ENCODE data around the gene ALK. TPM values are rescaled to one million over a fixed set of nuclear protein-coding genes. Genes with fewer than 3 reads are reported as not detected.

ALK gene
- total RNA-seq, 2 donors from 2014 or later = 0.05 TPM; not detected in 1

DNA sequence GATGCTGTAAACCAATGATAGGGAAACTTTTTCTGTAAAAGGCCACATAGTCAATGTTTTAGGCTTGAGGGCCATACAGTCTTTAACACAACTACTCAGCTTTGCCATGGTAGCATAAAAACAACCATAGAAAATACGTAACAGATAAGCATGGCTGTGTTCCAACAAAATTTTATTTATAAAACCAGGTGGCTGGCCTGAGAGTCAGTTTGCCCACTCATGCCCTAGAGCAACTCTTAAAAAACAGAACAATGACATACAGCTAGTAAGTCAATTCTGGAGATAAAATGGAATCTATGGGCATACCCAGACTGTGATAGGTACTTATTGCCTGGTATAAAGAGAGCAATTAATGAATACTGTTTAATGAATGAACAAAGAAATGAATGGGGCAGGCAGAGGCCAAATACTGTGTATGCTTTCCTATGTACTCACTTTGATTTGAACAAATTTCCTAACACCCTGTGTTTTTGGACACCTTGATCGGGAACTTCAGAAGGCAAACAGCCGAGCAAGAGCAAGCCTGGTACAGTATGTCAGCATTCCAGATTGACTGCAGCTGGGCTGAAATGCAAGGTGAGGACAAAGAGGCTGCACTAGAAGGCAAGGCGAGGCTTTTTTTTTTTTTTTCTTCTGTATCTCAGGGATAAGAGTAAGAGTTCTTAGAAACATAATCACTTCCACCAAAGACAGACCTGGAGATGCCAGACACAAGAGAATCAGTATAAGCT is 490.8 kb downstream of the ALK start:
- no peak for DNase-seq (ENCODE audit: low spot score in 2 of 2)
- ATAC-seq = no peak
- no peaks in the 10 kb centered on the region for H3K36me3 Mint-ChIP-seq
- H3K9me3 Mint-ChIP-seq = no peaks in the 10 kb centered on the region
- no peak overlapping the region for H3K27ac Mint-ChIP-seq

DNA sequence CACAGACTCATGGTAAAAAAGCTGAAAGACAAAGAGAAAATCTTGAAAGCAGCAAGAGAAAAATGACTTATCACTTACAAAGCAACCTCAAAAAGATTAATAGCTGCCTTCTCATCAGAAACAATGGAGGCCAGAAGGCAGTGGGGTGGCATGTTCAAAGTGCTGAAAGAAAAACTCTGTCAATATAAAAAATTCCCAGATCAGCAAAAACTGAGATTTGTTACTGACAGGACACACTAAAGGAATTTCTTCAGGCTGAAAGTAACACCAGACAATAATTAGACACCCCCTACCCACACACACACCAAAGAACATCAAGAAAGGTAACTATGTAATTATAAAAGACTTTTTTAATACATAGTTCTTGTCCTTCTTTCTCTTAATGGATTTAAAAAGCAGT is 495.0 kb downstream of the ALK start:
- DNase-seq (ENCODE audit: low spot score in 2 of 2) (no peak), ATAC-seq (no peak)
- Mint-ChIP-seq H3K36me3 (no peaks in the 10 kb centered on the region), H3K27ac (no peak overlapping the region), H3K9me3 (no peaks in the 10 kb centered on the region)

DNA sequence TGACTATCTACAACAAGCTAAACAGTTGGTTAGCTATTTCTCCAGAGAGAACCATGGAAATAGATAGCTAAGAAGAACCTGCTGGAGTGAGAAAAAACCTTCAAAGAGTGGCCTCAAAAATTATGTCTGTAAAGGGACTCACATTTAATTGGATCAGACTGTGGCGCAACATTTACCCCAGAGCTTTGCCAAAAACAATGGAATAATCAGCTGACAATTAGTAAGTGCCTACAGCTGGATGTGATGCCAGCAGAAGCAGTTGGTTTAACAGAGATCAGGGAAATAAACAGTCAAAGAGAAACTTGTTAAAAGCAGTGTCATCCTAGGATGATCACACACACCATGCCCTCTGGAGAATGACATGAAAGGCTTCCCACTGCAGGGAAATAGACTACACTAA is 495.5 kb downstream of the ALK start:
- H3K27ac Mint-ChIP-seq = no peak overlapping the region
- H3K36me3 Mint-ChIP-seq = no peaks in the 10 kb centered on the region
- no peak for DNase-seq (ENCODE audit: low spot score in 2 of 2)
- no peak for ATAC-seq
- no peaks in the 10 kb centered on the region for H3K9me3 Mint-ChIP-seq

DNA sequence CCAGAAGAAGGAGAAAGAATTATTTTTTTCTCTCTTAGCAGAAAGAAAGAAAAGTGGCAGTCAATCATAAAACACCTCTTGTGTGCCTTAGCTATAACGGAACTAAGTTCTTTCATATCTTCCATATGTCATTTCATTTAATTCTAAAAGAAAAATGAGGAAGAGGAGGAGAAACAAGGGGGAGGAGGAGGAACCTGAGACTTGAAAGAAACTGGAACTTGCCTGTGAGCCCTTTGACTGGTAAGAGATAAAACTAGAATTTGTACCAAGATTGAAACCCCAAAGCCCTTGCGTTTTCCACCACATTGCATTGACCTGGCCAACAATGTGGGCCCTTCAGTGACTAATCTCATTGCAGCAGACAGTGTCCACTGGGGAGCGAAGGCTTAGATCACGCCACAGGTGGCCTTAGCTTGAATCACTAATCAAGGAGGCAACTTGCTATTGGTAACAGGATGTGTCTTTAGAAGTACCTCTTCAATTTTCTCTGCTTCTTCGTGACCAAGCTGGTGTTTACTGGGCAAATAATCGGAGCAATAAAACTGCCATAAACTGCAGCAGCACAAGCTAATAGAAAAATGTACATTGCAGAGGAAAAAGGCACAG is 498.2 kb downstream of the ALK start:
- no peak overlapping the region for H3K27ac Mint-ChIP-seq
- no peak for ATAC-seq
- no peaks in the 10 kb centered on the region for H3K9me3 Mint-ChIP-seq
- H3K36me3 Mint-ChIP-seq = no peaks in the 10 kb centered on the region
- no peak for DNase-seq (ENCODE audit: low spot score in 2 of 2)

DNA sequence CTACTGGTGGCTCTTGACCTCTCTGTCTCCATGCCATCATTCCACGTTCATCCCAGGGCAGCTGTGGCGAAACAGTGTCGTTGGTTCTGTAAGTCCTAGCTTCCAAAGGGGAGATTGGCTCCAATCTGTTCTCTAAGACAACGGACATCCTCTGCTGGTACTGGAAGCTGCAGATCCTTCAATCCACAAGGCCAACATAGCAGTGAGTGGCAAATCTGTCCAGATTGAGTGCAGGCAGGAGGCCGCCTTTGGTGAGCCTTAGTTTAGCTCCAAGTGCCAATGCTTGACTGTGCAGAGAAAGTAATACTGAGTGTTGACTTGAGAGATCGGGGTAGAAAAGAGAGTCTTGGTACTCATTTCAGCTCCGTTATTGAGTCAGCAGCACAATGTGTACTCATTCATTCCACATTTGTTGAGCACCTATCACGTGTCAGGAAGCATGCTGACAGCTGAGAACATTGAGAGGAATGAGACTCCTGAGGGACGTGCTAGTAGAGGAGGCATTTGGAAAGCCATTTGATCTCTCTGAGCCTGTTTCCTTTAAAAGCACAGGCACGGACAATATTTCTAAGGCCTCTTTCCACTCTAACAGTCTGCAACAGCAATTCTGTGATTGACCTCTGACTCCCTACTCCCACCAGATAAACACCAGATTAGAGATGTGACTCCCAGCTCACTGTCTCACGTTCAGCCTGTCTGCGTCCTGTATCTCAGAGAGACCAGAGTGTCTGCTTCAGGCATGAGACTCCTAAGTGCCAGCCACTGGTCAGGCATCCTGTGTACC is 500.2 kb downstream of the ALK start:
- H3K36me3 Mint-ChIP-seq = no peaks in the 10 kb centered on the region
- DNase-seq (ENCODE audit: low spot score in 2 of 2) = no peak
- H3K27ac Mint-ChIP-seq = no peak overlapping the region
- no peak for ATAC-seq
- H3K9me3 Mint-ChIP-seq = no peaks in the 10 kb centered on the region

DNA sequence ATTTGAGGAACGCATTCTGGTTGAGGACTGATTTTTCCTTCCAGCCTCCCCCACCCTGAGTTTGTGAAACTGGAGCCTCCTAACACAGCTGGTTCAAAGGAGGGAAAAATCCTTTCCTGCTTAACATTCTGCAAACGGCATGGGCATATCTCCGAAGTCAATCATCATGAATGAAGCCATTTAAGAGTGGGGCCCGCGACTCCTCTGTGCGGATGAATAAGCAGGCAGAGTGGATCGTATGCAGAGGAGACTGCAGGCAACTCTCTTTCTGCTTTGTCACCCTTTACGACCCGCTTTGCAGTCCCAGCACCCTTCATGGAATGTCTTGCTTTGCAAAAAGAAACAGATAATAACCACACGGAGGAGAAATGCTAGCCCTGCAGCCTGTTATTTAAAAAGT is 500.9 kb downstream of the ALK start:
- Mint-ChIP-seq H3K9me3 (no peaks in the 10 kb centered on the region), H3K27ac (no peak overlapping the region), H3K36me3 (no peaks in the 10 kb centered on the region)
- ATAC-seq (no peak), DNase-seq (ENCODE audit: low spot score in 2 of 2) (no peak)

DNA sequence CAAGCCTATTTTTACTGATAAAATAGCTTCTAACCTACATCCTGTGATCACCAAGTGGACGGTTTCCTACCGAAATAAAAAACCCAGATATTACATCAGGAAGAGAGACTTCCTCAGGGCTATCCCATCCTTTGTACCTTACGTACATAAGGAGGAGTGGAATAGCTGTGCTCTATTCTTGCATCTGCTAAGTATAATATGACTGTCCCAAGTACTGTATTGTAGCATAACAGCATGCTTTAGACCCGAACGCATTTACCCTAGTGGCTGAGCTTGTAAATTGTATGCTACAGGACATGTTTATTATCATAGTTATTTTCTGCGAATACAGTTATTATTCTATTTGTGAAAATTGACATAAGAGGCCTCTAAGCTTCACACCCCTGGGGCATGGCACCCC is 503.8 kb downstream of the ALK start:
- Mint-ChIP-seq H3K9me3 (no peaks in the 10 kb centered on the region), H3K27ac (no peak overlapping the region), H3K36me3 (no peaks in the 10 kb centered on the region)
- DNase-seq (ENCODE audit: low spot score in 2 of 2) (no peak), ATAC-seq (no peak)

DNA sequence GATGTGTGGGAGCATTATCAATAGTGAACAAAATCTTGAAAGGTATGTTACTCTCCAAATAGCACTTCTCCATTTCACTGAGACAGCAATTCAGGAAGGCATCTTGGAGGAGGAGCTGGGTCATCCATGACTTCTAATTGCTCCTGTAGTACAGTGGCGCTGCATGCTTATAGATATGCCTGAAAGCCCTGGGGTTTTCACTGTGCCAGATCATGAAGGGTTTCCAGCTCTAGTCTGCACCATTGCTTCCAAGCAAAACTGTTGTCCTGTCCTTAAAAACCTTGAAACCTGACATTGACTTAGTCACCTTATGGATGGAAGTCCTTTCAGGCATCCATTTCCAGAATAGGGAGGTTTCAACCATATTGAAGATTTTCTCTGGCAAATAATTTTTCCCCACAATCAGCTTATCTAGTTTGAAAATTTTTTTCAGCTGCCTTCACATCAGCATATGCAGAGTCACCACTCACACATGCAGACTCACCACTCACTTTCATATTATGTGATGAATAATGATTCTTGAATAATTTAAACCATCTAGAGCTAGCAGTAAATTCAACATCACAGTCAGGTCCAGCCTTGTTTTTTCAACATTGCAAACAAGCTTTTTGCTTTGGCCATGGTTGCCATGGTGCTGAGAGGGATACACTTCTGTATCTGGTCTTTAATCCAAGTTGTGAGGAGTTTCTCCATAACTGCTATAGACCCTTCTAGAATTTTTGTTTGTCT is 509.0 kb downstream of the ALK start:
- H3K36me3 Mint-ChIP-seq = no peaks in the 10 kb centered on the region
- DNase-seq (ENCODE audit: low spot score in 2 of 2) (no peak), ATAC-seq (no peak)
- no peak overlapping the region for H3K27ac Mint-ChIP-seq
- H3K9me3 Mint-ChIP-seq = peaks cover 0 to 3% of the 10 kb centered on the region in 2 donors

DNA sequence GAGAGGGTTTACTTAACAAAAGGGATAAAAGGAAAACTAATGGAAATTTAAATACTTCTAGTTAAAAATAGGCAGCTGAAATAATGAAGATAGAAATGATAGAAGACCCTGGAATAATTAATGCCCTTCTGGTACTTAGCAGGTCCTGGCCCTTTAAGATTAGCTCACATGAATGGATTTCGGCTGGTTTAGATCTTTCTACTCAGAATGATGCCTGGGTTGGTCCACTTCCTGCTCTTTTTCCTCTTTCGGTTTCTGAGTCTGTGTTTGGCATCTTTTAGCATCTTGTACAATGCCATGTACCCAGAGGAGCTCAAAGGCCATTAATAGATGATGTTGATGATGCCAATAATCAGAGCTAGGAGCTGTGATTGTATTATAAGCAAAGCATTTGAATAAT is 515.7 kb downstream of the ALK start:
- no peaks in the 10 kb centered on the region for H3K9me3 Mint-ChIP-seq
- DNase-seq (ENCODE audit: low spot score in 2 of 2) (no peak), ATAC-seq (no peak)
- no peak overlapping the region for H3K27ac Mint-ChIP-seq
- H3K36me3 Mint-ChIP-seq = no peaks in the 10 kb centered on the region

DNA sequence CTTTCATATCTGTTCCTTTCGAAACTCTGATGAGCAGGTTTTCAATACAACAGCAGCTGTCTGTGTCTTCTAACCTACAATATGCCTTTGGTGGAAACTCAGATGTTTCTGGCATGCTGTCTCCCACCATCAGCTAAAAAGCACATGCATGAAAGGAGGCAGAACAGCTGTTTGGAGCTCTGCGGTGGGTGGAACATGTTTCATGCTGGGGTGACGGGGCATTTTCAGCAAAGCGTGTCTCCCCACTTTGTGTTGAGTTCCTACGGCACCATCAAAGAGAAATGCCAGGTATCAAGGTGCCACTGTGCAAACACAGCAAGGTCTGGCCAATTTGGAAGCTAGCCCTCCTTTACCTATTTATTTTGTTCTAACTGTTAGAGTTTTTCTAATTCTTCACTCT is 516.1 kb downstream of the ALK start:
- DNase-seq (ENCODE audit: low spot score in 2 of 2) = no peak
- H3K27ac Mint-ChIP-seq = no peak overlapping the region
- H3K9me3 Mint-ChIP-seq = no peaks in the 10 kb centered on the region
- no peaks in the 10 kb centered on the region for H3K36me3 Mint-ChIP-seq
- no peak for ATAC-seq

DNA sequence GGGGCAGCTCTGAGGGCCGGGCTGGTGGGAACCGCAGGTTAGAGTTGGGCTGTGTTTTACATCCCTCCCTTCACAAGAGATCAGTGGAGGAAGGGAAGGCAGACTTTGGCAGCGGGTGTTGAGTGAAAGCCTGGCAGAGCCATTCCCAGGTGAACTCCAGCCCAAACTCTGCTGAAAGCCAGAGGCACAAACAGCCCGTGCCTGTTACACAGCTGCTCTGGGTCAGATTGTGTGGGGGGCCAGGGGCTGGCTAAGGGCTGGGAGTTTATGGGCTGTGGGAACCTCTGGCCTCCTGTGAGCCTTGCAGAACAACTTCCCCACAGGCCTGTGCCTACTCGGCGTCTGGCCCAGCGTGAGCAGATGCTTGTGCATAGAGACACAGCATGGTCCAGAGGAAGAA is 519.4 kb downstream of the ALK start:
- DNase-seq (ENCODE audit: low spot score in 2 of 2) = no peak
- ATAC-seq = no peak
- Mint-ChIP-seq H3K36me3 (no peaks in the 10 kb centered on the region), H3K9me3 (no peaks in the 10 kb centered on the region), H3K27ac (no peak overlapping the region)

DNA sequence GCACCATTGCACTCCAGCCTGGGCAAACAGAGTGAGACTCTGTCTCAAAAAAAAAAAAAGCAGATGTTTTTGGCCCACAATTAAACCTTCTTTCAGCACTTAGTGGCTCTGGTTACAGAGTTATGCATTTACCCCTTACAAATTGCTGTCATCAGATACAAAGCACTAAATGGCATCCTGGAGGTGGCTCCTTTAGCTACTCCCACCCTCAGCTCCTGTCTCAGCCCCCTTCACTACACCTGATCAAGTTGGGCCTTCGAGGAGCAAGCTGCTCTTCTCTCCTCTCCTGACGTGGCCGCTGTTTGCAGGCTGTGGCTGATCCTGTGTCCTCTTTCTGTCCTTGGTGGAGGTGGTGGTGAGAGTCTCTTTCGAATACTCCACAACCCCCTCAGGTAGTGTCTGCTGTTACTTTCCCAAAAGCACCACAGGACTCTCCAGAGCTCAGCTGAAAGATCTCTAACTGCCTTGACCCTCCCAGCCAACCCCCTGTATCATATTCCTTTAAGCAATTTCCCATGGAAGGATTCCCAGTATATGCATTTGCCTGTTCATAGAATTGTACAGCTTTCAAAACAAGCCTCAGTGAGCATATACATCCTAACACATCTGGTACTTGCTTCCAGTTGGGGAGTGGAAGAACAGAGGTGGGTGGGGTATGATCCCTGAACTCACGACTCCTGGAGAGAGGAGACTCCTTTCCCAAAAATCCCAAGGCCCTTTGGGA is 520.3 kb downstream of the ALK start:
- H3K36me3 Mint-ChIP-seq = no peaks in the 10 kb centered on the region
- no peak overlapping the region for H3K27ac Mint-ChIP-seq
- no peak for ATAC-seq
- H3K9me3 Mint-ChIP-seq = no peaks in the 10 kb centered on the region
- DNase-seq (ENCODE audit: low spot score in 2 of 2) = no peak

DNA sequence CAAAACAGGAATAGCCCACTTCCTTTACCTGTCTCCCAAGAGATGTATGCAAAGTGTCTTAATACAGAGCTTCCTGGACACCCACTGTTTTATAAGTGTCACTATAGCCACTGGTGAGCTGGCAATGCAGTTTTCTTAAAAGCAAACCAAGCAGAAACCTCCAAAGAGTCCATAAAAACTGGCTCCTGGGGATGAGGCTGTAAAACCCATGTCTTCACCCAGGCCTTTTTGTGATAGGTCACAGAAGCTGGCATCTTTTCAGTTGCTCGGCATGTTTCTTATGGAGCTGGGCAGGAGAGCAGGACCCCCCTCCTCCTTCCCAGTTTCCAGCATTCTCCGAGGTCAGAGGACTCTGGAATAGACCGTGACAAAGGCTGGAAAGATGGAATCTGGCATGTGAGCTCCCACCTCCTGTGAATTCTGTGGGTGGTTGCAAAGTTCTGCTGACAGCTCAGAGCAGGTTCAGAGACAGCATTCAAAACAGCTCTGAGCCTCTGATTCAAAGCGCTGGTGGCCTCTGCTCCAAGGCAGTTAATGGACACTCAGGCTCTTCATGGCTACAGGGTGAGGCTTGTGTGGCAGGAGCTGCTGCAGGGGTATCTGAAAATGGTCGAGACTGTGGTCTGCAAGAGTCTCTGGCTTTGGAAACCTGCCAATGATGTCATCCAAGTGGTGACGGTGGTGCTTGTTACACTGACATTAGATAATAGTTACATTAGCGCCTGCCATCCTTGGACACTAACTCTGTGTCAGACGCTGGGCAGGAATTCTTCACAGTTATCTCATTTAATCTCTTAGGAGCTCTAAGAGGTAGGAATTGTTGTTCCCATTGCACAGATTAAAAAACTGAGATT is 522.8 kb downstream of the ALK start:
- no peak for DNase-seq (ENCODE audit: low spot score in 2 of 2)
- Mint-ChIP-seq H3K9me3 (no peaks in the 10 kb centered on the region), H3K27ac (no peak overlapping the region), H3K36me3 (no peaks in the 10 kb centered on the region)
- ATAC-seq = no peak

DNA sequence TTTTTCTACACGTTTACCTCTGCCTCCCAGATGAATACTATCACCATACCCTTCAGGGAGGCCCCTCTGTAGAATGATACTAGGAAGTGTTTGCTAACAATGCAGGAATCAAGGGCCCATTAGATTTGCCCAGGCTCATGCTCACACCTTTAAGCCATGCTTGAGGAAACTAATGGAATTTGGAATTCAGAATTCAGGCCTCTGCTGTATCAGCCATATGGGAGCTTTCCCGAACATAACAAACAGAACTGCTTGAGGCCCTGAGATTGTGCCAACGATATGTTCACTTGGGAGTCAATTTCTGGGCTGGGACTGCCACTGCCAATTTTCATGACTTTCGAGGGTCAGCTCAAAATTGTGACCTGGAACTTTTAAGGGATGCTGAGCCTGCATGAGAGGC is 523.7 kb downstream of the ALK start:
- no peak for ATAC-seq
- no peak overlapping the region for H3K27ac Mint-ChIP-seq
- H3K36me3 Mint-ChIP-seq = no peaks in the 10 kb centered on the region
- no peak for DNase-seq (ENCODE audit: low spot score in 2 of 2)
- no peaks in the 10 kb centered on the region for H3K9me3 Mint-ChIP-seq

DNA sequence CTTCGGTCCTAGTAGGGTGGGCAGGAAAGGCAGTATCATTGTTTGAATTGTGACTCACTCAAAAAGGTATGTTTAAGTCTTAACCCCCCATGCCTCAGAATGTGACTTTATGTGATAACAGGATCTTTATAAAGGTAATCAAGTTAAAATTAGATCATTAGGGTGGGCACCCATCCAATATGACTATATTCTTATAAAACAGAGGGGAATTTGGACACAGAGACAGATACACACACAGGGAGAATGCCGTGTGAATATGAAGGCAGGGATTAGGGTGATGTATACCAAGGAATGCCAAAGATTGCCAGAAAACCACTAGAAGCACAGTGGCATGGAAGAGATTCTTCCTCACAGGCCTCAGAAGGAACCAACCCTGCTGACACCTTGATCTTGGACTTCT is 524.3 kb downstream of the ALK start:
- H3K27ac Mint-ChIP-seq = no peak overlapping the region
- H3K36me3 Mint-ChIP-seq = no peaks in the 10 kb centered on the region
- no peaks in the 10 kb centered on the region for H3K9me3 Mint-ChIP-seq
- no peak for ATAC-seq
- no peak for DNase-seq (ENCODE audit: low spot score in 2 of 2)

DNA sequence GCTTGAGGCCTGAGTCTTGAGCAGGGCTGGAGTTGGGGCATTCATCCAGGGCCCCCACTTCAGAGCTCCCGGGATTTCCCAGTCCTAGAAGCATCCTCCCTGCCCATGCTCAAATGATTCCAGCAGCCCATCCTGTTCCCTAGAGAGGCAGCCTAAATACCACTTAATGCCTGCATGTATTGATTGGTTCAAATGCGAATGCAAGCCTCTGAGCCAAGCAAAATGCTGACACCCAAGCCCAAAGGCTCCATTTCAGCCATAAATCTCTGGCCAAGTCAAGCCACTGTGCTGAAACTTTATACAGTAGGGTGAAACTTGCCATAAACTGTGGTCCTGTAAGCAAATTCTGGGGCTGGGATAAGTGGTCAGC is 526.4 kb downstream of the ALK start:
- Mint-ChIP-seq H3K36me3 (no peaks in the 10 kb centered on the region), H3K9me3 (no peaks in the 10 kb centered on the region), H3K27ac (peak overlapping the region in 1 of 2 donors; percentile 2)
- no peak for ATAC-seq
- DNase-seq (ENCODE audit: low spot score in 2 of 2) = no peak
